Tracheal epithelial cell (primary cell): ENCODE data around the gene DOCK3. TPM values are rescaled to one million over a fixed set of nuclear protein-coding genes. Genes with fewer than 3 reads are reported as not detected.

Experiments
- total RNA-seq: library from RNA; depleted of rRNA; stranded (reverse); fragments of >200 nt; gene quantifications from 2 replicates; pipeline ENCODE4 v1.2.1, GENCODE V29; 2014

Gene DOCK3, protein sequence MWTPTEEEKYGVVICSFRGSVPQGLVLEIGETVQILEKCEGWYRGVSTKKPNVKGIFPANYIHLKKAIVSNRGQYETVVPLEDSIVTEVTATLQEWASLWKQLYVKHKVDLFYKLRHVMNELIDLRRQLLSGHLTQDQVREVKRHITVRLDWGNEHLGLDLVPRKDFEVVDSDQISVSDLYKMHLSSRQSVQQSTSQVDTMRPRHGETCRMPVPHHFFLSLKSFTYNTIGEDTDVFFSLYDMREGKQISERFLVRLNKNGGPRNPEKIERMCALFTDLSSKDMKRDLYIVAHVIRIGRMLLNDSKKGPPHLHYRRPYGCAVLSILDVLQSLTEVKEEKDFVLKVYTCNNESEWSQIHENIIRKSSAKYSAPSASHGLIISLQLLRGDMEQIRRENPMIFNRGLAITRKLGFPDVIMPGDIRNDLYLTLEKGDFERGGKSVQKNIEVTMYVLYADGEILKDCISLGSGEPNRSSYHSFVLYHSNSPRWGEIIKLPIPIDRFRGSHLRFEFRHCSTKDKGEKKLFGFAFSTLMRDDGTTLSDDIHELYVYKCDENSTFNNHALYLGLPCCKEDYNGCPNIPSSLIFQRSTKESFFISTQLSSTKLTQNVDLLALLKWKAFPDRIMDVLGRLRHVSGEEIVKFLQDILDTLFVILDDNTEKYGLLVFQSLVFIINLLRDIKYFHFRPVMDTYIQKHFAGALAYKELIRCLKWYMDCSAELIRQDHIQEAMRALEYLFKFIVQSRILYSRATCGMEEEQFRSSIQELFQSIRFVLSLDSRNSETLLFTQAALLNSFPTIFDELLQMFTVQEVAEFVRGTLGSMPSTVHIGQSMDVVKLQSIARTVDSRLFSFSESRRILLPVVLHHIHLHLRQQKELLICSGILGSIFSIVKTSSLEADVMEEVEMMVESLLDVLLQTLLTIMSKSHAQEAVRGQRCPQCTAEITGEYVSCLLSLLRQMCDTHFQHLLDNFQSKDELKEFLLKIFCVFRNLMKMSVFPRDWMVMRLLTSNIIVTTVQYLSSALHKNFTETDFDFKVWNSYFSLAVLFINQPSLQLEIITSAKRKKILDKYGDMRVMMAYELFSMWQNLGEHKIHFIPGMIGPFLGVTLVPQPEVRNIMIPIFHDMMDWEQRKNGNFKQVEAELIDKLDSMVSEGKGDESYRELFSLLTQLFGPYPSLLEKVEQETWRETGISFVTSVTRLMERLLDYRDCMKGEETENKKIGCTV (N-terminal part only)
- under 0.01 and 0.24 TPM in 2 replicates for total RNA-seq

GRCh38 chr3:50674349-50675178, at the start of gene DOCK3:
Gene DOCK3, plus strand, starts transcription at chr3:50674927. Its CDS starts 337 bp downstream, at chr3:50675264.

DNA sequence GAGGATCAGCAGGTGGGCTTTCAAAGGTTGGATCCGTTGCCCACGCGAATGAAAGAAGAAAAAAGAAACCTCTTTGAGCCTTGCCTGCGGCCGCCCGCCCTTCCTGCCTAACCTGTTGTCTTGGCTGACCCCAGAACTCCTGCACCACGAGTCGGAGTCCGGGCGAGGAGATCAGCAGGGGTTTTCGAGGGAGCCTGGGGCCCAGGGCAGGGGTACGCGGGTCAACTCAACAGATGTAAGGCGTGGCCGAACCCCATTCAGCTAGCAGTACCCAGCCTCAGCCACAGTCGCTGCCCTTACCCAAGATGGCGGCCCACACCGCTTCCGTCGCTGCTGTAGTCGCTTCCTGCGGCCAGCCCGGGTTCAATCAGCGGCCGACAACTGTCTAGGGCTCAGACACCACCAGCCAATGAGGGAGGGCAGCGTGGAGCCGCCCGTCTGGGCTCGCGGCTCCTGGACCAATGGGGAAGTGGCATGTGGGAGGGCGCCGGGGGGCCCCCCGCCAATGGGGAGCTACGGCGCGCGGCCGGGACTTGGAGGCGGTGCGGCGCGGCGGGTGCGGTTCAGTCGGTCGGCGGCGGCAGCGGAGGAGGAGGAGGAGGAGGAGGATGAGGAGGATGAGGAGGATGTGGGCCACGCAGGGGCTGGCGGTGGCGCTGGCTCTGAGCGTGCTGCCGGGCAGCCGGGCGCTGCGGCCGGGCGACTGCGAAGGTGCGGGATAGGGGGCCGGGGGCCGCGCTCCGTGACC, 710.2 kb downstream of the DOCK3 start, which contains the start of gene MANF:
Gene MANF (plus strand): TSS at position 566 of the 748 bp plus-strand sequence. CDS start 52 bp downstream, at position 618.

DNA sequence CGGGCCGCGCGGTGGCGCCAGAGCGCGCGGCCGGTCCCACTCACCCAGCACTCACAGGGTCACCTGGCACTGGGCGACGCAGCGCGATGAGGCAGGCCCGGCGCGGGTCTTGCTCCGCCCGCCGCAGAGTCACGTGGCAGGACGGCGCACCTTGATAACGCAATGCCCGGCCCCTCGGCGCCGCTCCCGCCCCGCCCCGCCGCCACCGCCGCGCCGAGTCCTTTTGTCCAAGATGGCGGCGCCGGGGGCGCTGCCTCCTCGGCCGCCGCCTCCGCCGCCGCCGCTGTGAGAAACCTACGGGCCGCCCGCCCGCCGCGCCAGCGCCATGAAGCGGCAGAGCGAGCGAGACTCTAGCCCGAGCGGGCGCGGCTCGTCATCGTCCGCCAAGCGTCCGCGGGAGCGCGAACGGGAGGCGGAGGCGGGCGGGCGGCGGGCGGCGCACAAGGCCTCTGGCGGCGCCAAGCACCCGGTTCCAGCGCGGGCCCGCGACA, 716.4 kb downstream of the DOCK3 start, which contains the start of gene RBM15B:
Gene RBM15B (plus strand): TSS at position 211 of the 491 bp plus-strand sequence. CDS start 115 bp downstream, at position 326.

Other genes starting within 250 kb of the DOCK3 start
- not detected in 2 replicates for gene CACNA2D2, start 171.3 kb upstream of the DOCK3 start, total RNA-seq
- gene C3orf18, start 107.2 kb upstream of the DOCK3 start, total RNA-seq, result 4.3 and 4.7 TPM in 2 replicates
- gene HEMK1, start 105.4 kb upstream of the DOCK3 start, total RNA-seq, result 8.7 and 10.6 TPM in 2 replicates
- gene CISH, start 63.2 kb upstream of the DOCK3 start, total RNA-seq, result 1.3 and 1.7 TPM in 2 replicates
- gene MAPKAPK3, start 57.8 kb upstream of the DOCK3 start, total RNA-seq, result 58.6 and 68.4 TPM in 2 replicates